HUES6 (cell line): ENCODE data around the gene LCE2A.
"Not testable (repeated sequence)": the region's sequence is repeated elsewhere in the genome, so short reads cannot be mapped to it uniquely, and the experiment has no call there.

Source experiments
- H3K27ac ChIP-seq: 2 replicates; pipeline ENCODE4 v1.7.0; 2013; ENCODE audit warnings: low read depth, mild to moderate bottlenecking, low read length, inconsistent platforms
- H3K27me3 ChIP-seq: 2 replicates; pipeline ENCODE4 v1.6.1; 2013; ENCODE audit warnings: low read length; ENCODE audit not compliant: control insufficient read depth, insufficient read depth
- H3K36me3 ChIP-seq: 2 replicates; pipeline ENCODE4 v1.6.1; 2013; ENCODE audit warnings: low read length; ENCODE audit not compliant: control insufficient read depth, insufficient read depth
- H3K4me1 ChIP-seq: 2 replicates; pipeline ENCODE4 v1.6.1; 2013; ENCODE audit warnings: low read length; ENCODE audit not compliant: control insufficient read depth, insufficient read depth
- H3K4me3 ChIP-seq: 2 replicates; pipeline ENCODE4 v1.5.1; 2013; ENCODE audit warnings: low read depth, low read length
- H3K9ac ChIP-seq: one replicate; pipeline ENCODE4 v1.6.1; 2013; ENCODE audit warnings: mild to moderate bottlenecking, low read length
- H3K9me3 ChIP-seq: 2 replicates; pipeline ENCODE4 v1.6.1; 2013; ENCODE audit warnings: low read depth, low read length; ENCODE audit not compliant: control insufficient read depth, insufficient read depth

The LCE2A gene

GRCh38 chr1:152679459-152679858, 18.7 kb upstream of the LCE2A start:
- no peak overlapping the region for H3K9ac ChIP-seq
- peaks cover 22% of the 10 kb centered on the region; the same call in 1 of the 2 replicates for H3K27me3 ChIP-seq
- H3K4me1 ChIP-seq, result no peaks in the 10 kb centered on the region
- no peak overlapping the region for H3K4me3 ChIP-seq
- H3K9me3 ChIP-seq, result peaks cover 19% of the 10 kb centered on the region; the same call in 1 of the 2 replicates
- no peak overlapping the region for H3K27ac ChIP-seq
- H3K36me3 ChIP-seq, result no peaks in the 10 kb centered on the region

GRCh38 chr1:152681616-152682015, 16.5 kb upstream of the LCE2A start:
- no peaks in the 10 kb centered on the region for H3K4me1 ChIP-seq
- H3K27me3 ChIP-seq, result peaks cover 21% of the 10 kb centered on the region; the same call in 1 of the 2 replicates
- no peaks in the 10 kb centered on the region for H3K36me3 ChIP-seq
- no peak overlapping the region for H3K9ac ChIP-seq
- H3K27ac ChIP-seq, result no peak overlapping the region
- H3K4me3 ChIP-seq, result no peak overlapping the region
- H3K9me3 ChIP-seq, result peaks cover 20% of the 10 kb centered on the region; the same call in 1 of the 2 replicates

- peaks cover 24% of the 10 kb centered on the region; the same call in 1 of the 2 replicates for H3K9me3 ChIP-seq
These were observed 14.3 kb upstream of the LCE2A start for GRCh38 chr1:152683846-152684245.

GRCh38 chr1:152685823-152686222, 12.3 kb upstream of the LCE2A start, which contains the start of gene LCE2B:
Gene LCE2B, plus strand, starts transcription at chr1:152686123. Its CDS starts 721 bp downstream, at chr1:152686844.
- Histone ChIP-seq H3K27me3 (peaks cover 11% of the 10 kb centered on the region; the same call in 1 of the 2 replicates), H3K9me3 (peaks cover 17% of the 10 kb centered on the region; the same call in 1 of the 2 replicates)
- not testable (repeated sequence) for H3K36me3 ChIP-seq, H3K4me3 ChIP-seq, H3K4me1 ChIP-seq, H3K9ac ChIP-seq, H3K27ac ChIP-seq

More at GRCh38 chr1:152683846-152684245, 14.3 kb upstream of the LCE2A start:
- no peak overlapping the region for H3K4me3 ChIP-seq
- peaks cover 16% of the 10 kb centered on the region; the same call in 1 of the 2 replicates for H3K27me3 ChIP-seq
- H3K4me1 ChIP-seq, result no peaks in the 10 kb centered on the region
- H3K36me3 ChIP-seq, result no peaks in the 10 kb centered on the region
- no peak overlapping the region for H3K9ac ChIP-seq
- H3K27ac ChIP-seq, result no peak overlapping the region

GRCh38 chr1:152699746-152700145, 1.6 kb downstream of the LCE2A start:
- no peaks in the 10 kb centered on the region for H3K4me1 ChIP-seq
- H3K4me3 ChIP-seq, result no peak overlapping the region
- peaks cover 16% of the 10 kb centered on the region; the same call in 1 of the 2 replicates for H3K9me3 ChIP-seq
- no peaks in the 10 kb centered on the region for H3K36me3 ChIP-seq
- H3K27me3 ChIP-seq, result peaks cover 7% of the 10 kb centered on the region; the same call in 1 of the 2 replicates
- H3K9ac ChIP-seq, result no peak overlapping the region
- H3K27ac ChIP-seq, result no peak overlapping the region

GRCh38 chr1:152707860-152708259, 9.7 kb downstream of the LCE2A start, which contains the start of gene LCE4A:
Gene LCE4A, plus strand, starts transcription at chr1:152708160. Its CDS starts 916 bp downstream, at chr1:152709076.
- Histone ChIP-seq H3K4me3 (no peak within 1 kb of the TSS), H3K9me3 (peaks cover 16% of the 10 kb centered on the region; the same call in 1 of the 2 replicates), H3K4me1 (no peaks in the 10 kb centered on the region), H3K27me3 (no peaks in the 10 kb centered on the region; the same call in 1 of the 2 replicates), H3K36me3 (no peaks in the 10 kb centered on the region), H3K27ac (no peak within 1 kb of the TSS), H3K9ac (no peak within 1 kb of the TSS)

- Histone ChIP-seq H3K36me3 (no peaks in the 10 kb centered on the region), H3K9ac (no peak overlapping the region), H3K27ac (no peak overlapping the region), H3K4me1 (no peaks in the 10 kb centered on the region), H3K27me3 (peaks cover 13% of the 10 kb centered on the region; the same call in 1 of the 2 replicates), H3K4me3 (no peak overlapping the region), H3K9me3 (peaks cover 49% of the 10 kb centered on the region; the same call in 1 of the 2 replicates)
These were observed 20.1 kb downstream of the LCE2A start for GRCh38 chr1:152718238-152718637.

- no peak overlapping the region for H3K4me3 ChIP-seq
- no peak overlapping the region for H3K9ac ChIP-seq
- peaks cover 9% of the 10 kb centered on the region; the same call in 1 of the 2 replicates for H3K9me3 ChIP-seq
- H3K27ac ChIP-seq, result no peak overlapping the region
- H3K4me1 ChIP-seq, result no peaks in the 10 kb centered on the region
- no peaks in the 10 kb centered on the region for H3K36me3 ChIP-seq
- peaks cover 3% of the 10 kb centered on the region; the same call in 1 of the 2 replicates for H3K27me3 ChIP-seq
These were observed 27.1 kb downstream of the LCE2A start for GRCh38 chr1:152725261-152725660.

- no peaks in the 10 kb centered on the region for H3K4me1 ChIP-seq
- H3K27me3 ChIP-seq, result peaks cover 4% of the 10 kb centered on the region; the same call in 1 of the 2 replicates
- no peak overlapping the region for H3K4me3 ChIP-seq
- peaks cover 3% of the 10 kb centered on the region; the same call in 1 of the 2 replicates for H3K9me3 ChIP-seq
- H3K36me3 ChIP-seq, result no peaks in the 10 kb centered on the region
- no peak overlapping the region for H3K27ac ChIP-seq
- no peak overlapping the region for H3K9ac ChIP-seq
These were observed 30.8 kb downstream of the LCE2A start for GRCh38 chr1:152728986-152729385.

- Histone ChIP-seq H3K36me3 (no peaks in the 10 kb centered on the region), H3K27ac (no peak overlapping the region), H3K9me3 (peaks cover 11% of the 10 kb centered on the region; the same call in 1 of the 2 replicates), H3K27me3 (peaks cover 11% of the 10 kb centered on the region; the same call in 1 of the 2 replicates), H3K4me1 (no peaks in the 10 kb centered on the region), H3K9ac (no peak overlapping the region), H3K4me3 (no peak overlapping the region)
These were observed 37.5 kb downstream of the LCE2A start for GRCh38 chr1:152735648-152736047.

GRCh38 chr1:152737997-152738396, 39.9 kb downstream of the LCE2A start:
- Histone ChIP-seq H3K4me3 (no peak overlapping the region), H3K27ac (no peak overlapping the region), H3K27me3 (peaks cover 7% of the 10 kb centered on the region; the same call in 1 of the 2 replicates), H3K4me1 (no peaks in the 10 kb centered on the region), H3K9me3 (peaks cover 20% of the 10 kb centered on the region; the same call in 1 of the 2 replicates), H3K9ac (no peak overlapping the region), H3K36me3 (no peaks in the 10 kb centered on the region)
